T-helper 17 cell (primary cell): ENCODE data around the gene GLMP. TPM values are rescaled to one million over a fixed set of nuclear protein-coding genes. Genes with fewer than 3 reads are reported as not detected.
A peak's percentile ranks its signal among the peaks of the same experiment; 100 is the strongest.

Experiments
- ATAC-seq: fragments of 150-1000 bp; cut with Tn5 transposase; 2 replicates; pipeline ENCODE4 v1.10.0; 2021; ENCODE audit warnings: mild to moderate bottlenecking, moderate library complexity
- DNase-seq, 3 donors: peaks; one replicate each; pipeline versions ENCODE4 v3.0.0 to v3.0.0-alpha.2; 2020 to 2021
- H3K9me3 ChIP-seq: one replicate; pipeline ENCODE4 v1.7.0; 2013; ENCODE audit warnings: low read length, mild to moderate bottlenecking; ENCODE audit not compliant: control insufficient read depth, poor library complexity, severe bottlenecking
- H3K27ac Mint-ChIP-seq: one replicate; pipeline ENCODE4 v1.8.0; 2022; ENCODE audit warnings: mild to moderate bottlenecking, moderate library complexity, mixed read lengths
- H3K27me3 Mint-ChIP-seq: one replicate; pipeline ENCODE4 v1.8.0; 2022; ENCODE audit warnings: mixed read lengths
- H3K36me3 Mint-ChIP-seq: one replicate; pipeline ENCODE4 v1.8.0; 2022; ENCODE audit warnings: low read depth, mixed read lengths
- H3K4me1 Mint-ChIP-seq: one replicate; pipeline ENCODE4 v1.8.0; 2022; ENCODE audit warnings: mild to moderate bottlenecking, mixed read lengths
- H3K4me3 Mint-ChIP-seq: one replicate; pipeline ENCODE4 v1.8.0; 2022; ENCODE audit warnings: mild to moderate bottlenecking, moderate library complexity, mixed read lengths
- total RNA-seq, 4 donors: library from RNA in 2 of 4; stranded (reverse) in 2 of 4; gene quantifications; one replicate each; pipeline ENCODE4 v1.2.3 and lab custom pipeline; 2022 to 2026

Gene GLMP
- total RNA-seq, 2 donors from 2014 or later, result 21.2 to 25.0 TPM

GRCh38 chr1:156308078-156308477 is 12.6 kb upstream of the GLMP start:
- no peak for ATAC-seq
- no peaks in the 10 kb centered on the region for H3K9me3 ChIP-seq
- Mint-ChIP-seq H3K4me1 (no peaks in the 10 kb centered on the region), H3K27ac (no peak overlapping the region), H3K36me3 (peaks cover 3% of the 10 kb centered on the region), H3K4me3 (no peak overlapping the region), H3K27me3 (no peaks in the 10 kb centered on the region)
- no peak for DNase-seq

- Mint-ChIP-seq H3K36me3 (no peaks in the 10 kb centered on the region), H3K27me3 (no peaks in the 10 kb centered on the region), H3K27ac (no peak overlapping the region), H3K4me1 (no peaks in the 10 kb centered on the region), H3K4me3 (no peak overlapping the region)
- DNase-seq (no peak), ATAC-seq (no peak)
- no peaks in the 10 kb centered on the region for H3K9me3 ChIP-seq
These were observed 9.7 kb upstream of the GLMP start for GRCh38 chr1:156305215-156305614.

- H3K36me3 Mint-ChIP-seq, result no peaks in the 10 kb centered on the region
- no peaks in the 10 kb centered on the region for H3K9me3 ChIP-seq
- no peaks in the 10 kb centered on the region for H3K27me3 Mint-ChIP-seq
- DNase-seq (no peak), ATAC-seq (no peak)
- no peak overlapping the region for H3K27ac Mint-ChIP-seq
- H3K4me3 Mint-ChIP-seq, result no peak overlapping the region
- no peaks in the 10 kb centered on the region for H3K4me1 Mint-ChIP-seq
These were observed 7.8 kb upstream of the GLMP start for GRCh38 chr1:156303241-156303640.

GRCh38 chr1:156298852-156299357 is 3.4 kb upstream of the GLMP start, which contains the start of gene VHLL:
VHLL (minus strand) TSS chr1:156299307; CDS start chr1:156299189, 118 bp downstream.
- no peaks in the 10 kb centered on the region for H3K27me3 Mint-ChIP-seq
- no peak for ATAC-seq
- no peak within 1 kb of the TSS for H3K27ac Mint-ChIP-seq
- H3K36me3 Mint-ChIP-seq, result no peaks in the 10 kb centered on the region
- no peak within 1 kb of the TSS for H3K4me3 Mint-ChIP-seq
- DNase-seq, result no peak
- H3K4me1 Mint-ChIP-seq, result peaks cover 10% of the 10 kb centered on the region
- no peaks in the 10 kb centered on the region for H3K9me3 ChIP-seq

- no peaks in the 10 kb centered on the region for H3K27me3 Mint-ChIP-seq
- ATAC-seq, result no peak
- H3K9me3 ChIP-seq, result no peaks in the 10 kb centered on the region
- DNase-seq, result no peak
- H3K36me3 Mint-ChIP-seq, result no peaks in the 10 kb centered on the region
- no peak overlapping the region for H3K27ac Mint-ChIP-seq
- no peak overlapping the region for H3K4me3 Mint-ChIP-seq
- H3K4me1 Mint-ChIP-seq, result peaks cover 10% of the 10 kb centered on the region
These were observed 1.6 kb downstream of the GLMP start for GRCh38 chr1:156293895-156294294.

DNA sequence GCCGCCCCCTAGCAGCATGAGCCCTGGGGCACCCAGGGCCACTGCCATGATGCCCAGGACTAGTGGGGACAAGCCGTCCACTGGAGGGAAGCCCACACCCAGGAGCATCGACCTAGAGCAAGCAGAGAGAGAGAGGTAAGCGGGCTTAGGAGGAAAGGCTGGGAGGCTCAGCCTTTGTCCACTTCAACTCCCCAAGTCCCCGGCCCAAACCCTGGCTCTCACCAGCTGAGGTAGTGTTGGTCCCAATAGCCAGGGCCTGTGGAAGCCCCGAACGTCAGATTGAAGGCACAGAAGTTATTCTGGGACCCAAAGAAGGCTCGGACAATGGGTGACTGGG is 2.4 kb downstream of the GLMP start:
- Mint-ChIP-seq H3K4me1 (peaks cover 10% of the 10 kb centered on the region), H3K27me3 (no peaks in the 10 kb centered on the region), H3K27ac (no peak overlapping the region), H3K36me3 (no peaks in the 10 kb centered on the region), H3K4me3 (no peak overlapping the region)
- ATAC-seq, result no peak
- H3K9me3 ChIP-seq, result no peaks in the 10 kb centered on the region
- no peak for DNase-seq

DNA sequence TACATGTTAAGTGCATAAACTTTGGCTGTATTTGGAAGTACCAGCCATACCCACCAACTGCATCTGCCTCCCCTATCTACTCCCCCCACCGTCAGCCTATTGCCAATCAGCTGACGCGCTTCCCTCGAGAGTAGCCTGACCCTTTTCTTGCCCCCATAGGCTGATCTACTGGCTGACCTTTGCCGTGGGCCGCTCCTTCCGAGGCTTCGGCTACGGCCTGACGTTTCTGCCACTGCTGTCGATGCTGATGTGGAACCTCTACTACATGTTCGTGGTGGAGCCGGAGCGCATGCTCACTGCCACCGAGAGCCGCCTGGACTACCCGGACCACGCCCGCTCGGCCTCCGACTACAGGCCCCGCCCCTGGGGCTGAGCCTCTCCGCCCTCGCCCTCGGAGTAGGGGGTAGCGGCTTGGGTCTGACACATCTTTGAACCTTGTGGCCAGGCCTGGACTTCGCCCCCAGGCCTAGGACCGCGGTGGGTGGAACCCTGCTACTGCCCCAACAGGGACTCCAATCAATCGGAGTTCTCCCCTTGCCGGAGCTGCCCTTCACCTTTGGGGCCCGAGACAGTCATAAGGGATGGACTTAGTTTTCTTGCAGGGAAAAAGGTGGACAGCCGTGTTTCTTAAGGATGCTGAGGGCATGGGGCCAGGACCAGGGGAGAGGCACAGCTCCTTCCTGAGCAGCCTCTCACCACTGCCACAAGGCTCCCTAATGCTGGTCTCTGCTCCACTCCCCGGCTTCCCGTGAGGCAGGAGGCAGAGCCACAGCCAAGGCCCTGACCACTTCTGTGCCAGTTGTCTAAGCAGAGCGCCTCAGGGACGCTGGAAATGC is 4.0 kb downstream of the GLMP start:
- Mint-ChIP-seq H3K4me3 (peak overlapping the region; percentile 21), H3K4me1 (peaks cover 10% of the 10 kb centered on the region)

DNA sequence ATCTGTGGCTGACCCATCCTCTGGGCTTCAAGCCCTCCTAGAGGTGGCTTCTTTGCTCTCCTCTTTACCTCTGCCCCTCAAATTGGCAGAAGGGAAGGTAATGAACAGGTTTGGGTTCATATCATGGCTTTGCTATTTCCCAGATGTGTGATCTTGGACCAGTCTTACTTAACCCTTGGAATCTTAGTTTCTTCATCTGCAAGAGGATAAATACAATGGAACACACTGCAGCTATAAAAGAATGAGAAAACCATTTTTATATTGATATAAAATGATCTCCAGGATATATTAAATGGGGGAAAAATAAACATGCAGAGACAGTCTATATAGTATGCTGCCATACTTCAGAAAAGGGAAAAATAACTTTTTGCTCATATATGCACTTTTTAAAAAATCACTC is 5.6 kb downstream of the GLMP start:
- no peak for DNase-seq
- H3K4me3 Mint-ChIP-seq, result no peak overlapping the region
- no peaks in the 10 kb centered on the region for H3K9me3 ChIP-seq
- no peak for ATAC-seq
- peaks cover 4% of the 10 kb centered on the region for H3K4me1 Mint-ChIP-seq
- H3K36me3 Mint-ChIP-seq, result no peaks in the 10 kb centered on the region
- no peak overlapping the region for H3K27ac Mint-ChIP-seq
- H3K27me3 Mint-ChIP-seq, result no peaks in the 10 kb centered on the region

More for the DNA sequence above, 4.0 kb downstream of the GLMP start:
- H3K9me3 ChIP-seq, result no peaks in the 10 kb centered on the region
- DNase-seq (no peak), ATAC-seq (peak; percentile 43)
- peak overlapping the region; percentile 62 for H3K27ac Mint-ChIP-seq
- no peaks in the 10 kb centered on the region for H3K27me3 Mint-ChIP-seq
- H3K36me3 Mint-ChIP-seq, result no peaks in the 10 kb centered on the region

DNA sequence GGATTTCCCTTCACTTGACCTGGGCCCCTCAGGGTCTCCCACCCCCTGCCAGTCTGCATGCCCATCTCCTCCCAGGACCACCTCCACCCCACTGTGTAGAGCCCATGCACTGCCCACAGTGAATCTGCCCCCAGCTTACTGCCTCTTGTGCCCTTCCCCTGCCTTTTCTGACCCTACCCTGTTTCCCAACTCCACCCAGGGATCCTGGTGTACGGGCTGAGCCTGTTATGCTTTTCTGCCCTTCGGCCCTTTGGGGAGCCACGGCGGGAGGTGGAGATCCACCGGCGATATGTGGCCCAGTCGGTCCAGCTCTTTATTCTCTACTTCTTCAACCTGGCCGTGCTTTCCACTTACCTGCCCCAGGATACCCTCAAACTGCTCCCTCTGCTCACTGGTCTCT is 9.4 kb downstream of the GLMP start:
- no peaks in the 10 kb centered on the region for H3K36me3 Mint-ChIP-seq
- no peak for ATAC-seq
- no peaks in the 10 kb centered on the region for H3K9me3 ChIP-seq
- DNase-seq, result no peak
- peaks cover 25% of the 10 kb centered on the region for H3K4me1 Mint-ChIP-seq
- no peaks in the 10 kb centered on the region for H3K27me3 Mint-ChIP-seq
- H3K4me3 Mint-ChIP-seq, result no peak overlapping the region
- H3K27ac Mint-ChIP-seq, result no peak overlapping the region

GRCh38 chr1:156285437-156285836 is 10.0 kb downstream of the GLMP start:
- no peak for ATAC-seq
- H3K9me3 ChIP-seq, result no peaks in the 10 kb centered on the region
- H3K27me3 Mint-ChIP-seq, result no peaks in the 10 kb centered on the region
- H3K36me3 Mint-ChIP-seq, result no peaks in the 10 kb centered on the region
- DNase-seq, result no peak
- no peak overlapping the region for H3K4me3 Mint-ChIP-seq
- H3K4me1 Mint-ChIP-seq, result peaks cover 29% of the 10 kb centered on the region
- no peak overlapping the region for H3K27ac Mint-ChIP-seq

GRCh38 chr1:156284757-156285156 is 10.7 kb downstream of the GLMP start:
- DNase-seq (no peak), ATAC-seq (no peak)
- peaks cover 33% of the 10 kb centered on the region for H3K4me1 Mint-ChIP-seq
- peak overlapping the region; percentile 96 for H3K27ac Mint-ChIP-seq
- H3K4me3 Mint-ChIP-seq, result no peak overlapping the region
- H3K36me3 Mint-ChIP-seq, result no peaks in the 10 kb centered on the region
- no peaks in the 10 kb centered on the region for H3K27me3 Mint-ChIP-seq
- no peaks in the 10 kb centered on the region for H3K9me3 ChIP-seq

GRCh38 chr1:156284112-156284511 is 11.4 kb downstream of the GLMP start, which contains the start of gene TMEM79:
TMEM79 (plus strand) TSS chr1:156284325; CDS start chr1:156285227, 902 bp downstream.
- Mint-ChIP-seq H3K4me1 (peaks cover 33% of the 10 kb centered on the region), H3K27me3 (no peaks in the 10 kb centered on the region), H3K36me3 (no peaks in the 10 kb centered on the region), H3K4me3 (peak within 1 kb of the TSS; percentile 98), H3K27ac (peak within 1 kb of the TSS; percentile 96)
- H3K9me3 ChIP-seq, result no peaks in the 10 kb centered on the region
- no peak for DNase-seq
- no peak for ATAC-seq

- no peaks in the 10 kb centered on the region for H3K9me3 ChIP-seq
- peaks cover 33% of the 10 kb centered on the region for H3K4me1 Mint-ChIP-seq
- DNase-seq (no peak), ATAC-seq (no peak)
- H3K36me3 Mint-ChIP-seq, result no peaks in the 10 kb centered on the region
- H3K27ac Mint-ChIP-seq, result peak overlapping the region; percentile 96
- H3K27me3 Mint-ChIP-seq, result no peaks in the 10 kb centered on the region
- H3K4me3 Mint-ChIP-seq, result peak overlapping the region; percentile 98
These were observed 12.0 kb downstream of the GLMP start for GRCh38 chr1:156283521-156283920.
